ENCODE data around the gene PDE1A.

The PDE1A gene

DNA sequence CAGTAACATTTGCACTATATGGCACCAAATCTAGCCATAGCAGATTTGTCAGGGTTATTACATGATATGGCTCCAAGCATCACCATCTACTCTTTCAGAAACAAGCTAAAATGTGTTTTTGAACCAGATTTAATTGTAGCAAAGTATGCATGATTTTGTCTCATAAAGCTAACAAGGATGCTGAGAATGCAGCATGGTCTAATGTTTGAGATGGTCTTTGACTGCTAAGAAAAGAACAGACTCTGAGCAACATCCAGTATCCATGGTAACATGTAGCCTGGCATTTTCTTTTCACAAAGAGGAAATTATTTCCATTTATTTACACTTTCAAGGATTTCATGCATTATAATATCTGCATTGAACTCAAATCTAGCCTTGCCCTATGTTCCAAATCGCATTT, 206.5 kb downstream of the PDE1A start:
- DNase-seq (ENCODE audit: extremely low read depth in 1 of 2, low read depth in 1 of 2), result no peak

DNA sequence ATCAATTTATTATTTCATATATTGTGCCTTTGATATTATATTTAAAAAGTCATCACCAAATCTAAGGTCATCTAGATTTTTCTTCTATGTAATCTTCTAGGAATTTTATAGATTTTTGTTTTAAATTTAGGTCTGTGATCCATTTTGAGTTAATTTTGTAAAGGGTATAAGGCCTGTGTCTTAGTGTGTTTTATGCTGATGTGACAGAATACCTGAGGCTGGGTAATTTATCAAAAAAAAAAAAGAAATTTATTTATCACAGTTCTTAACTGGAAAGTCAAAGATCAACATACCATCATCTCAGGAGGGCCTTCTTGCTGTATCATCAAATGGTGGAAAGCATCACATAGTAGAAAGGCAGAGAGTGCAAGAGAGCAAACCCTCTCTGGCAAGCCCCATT, 216.2 kb downstream of the PDE1A start:
- no peak for DNase-seq (ENCODE audit: extremely low read depth in 1 of 2, low read depth in 1 of 2)

DNA sequence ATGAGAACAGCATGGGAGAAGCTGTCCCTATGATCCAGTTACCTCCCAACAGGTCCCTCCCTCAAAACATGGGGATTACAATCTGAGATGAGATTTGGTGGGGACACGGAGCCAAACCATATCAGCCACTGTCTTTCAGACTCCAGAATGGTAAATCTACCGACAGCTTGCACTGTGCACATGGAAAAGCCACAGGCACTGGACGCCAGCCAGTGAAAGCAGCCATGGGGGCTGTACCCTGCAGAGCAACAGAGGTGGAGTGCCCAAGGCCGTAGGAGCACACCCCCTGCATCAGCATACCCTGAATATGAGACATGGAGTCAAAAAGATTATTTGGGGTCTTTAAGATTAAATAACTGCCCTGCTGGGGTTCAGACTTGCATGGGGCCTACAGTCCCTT, 218.4 kb downstream of the PDE1A start:
- no peak for DNase-seq (ENCODE audit: extremely low read depth in 1 of 2, low read depth in 1 of 2)

DNA sequence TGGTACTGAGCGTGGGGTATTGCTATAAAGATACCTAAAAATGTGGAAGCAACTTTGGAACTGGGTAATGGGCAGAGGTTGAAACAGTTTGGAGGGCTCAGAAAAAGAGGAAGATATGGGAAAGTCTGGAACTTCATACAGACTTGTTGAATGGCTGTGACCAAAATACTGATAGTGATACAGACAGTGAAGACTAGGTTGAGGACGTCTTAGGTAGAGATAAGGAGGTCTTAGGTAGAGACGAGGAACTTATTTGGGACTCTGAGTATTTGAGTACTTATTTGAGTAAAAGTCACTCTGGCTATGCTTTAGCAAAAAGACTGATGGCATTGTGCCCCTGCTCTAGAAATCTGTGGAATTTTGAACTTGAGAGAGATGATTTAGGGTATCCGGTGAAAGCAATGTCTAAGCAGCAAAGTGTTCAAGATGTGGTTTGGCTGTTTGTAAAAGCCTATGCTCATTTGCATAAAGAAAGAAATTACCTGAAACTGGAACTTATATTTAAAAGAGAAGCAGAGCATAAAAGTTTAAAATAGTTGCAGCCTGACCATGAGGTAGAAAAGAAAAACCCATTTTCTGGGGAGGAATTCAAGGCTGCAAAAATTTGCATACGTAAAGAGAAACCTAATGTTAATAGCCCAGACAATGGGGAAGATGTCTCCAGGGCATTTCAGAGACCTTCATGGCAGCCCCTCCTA, 219.6 kb downstream of the PDE1A start:
- DNase-seq (ENCODE audit: extremely low read depth in 1 of 2, low read depth in 1 of 2), result no peak

GRCh38 chr2:182197529-182197928, 229.3 kb downstream of the PDE1A start:
- no peak for DNase-seq (ENCODE audit: extremely low read depth in 1 of 2, low read depth in 1 of 2)

DNA sequence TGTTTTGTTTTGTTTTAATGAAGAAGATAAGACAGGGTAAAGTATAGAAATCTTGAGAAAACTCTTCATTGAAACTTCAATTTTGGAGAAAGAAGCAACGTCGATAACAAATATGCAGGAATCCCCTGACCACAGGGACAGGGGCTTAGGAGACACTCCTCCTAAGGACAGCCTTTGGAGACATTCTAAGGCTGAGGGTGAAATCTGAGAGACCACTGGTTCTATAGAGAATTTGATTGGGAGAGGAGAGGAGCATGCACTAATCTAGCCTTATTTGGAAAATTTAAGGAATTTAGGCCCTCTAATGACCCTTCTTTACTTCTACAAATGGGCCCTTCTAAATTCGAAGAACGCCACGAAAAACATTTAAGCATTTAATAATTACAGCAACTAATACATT, 233.5 kb downstream of the PDE1A start:
- no peak for DNase-seq (ENCODE audit: extremely low read depth in 1 of 2, low read depth in 1 of 2)

GRCh38 chr2:182191061-182191460, 235.8 kb downstream of the PDE1A start:
- no peak for DNase-seq (ENCODE audit: extremely low read depth in 1 of 2, low read depth in 1 of 2)

- no peak for DNase-seq (ENCODE audit: extremely low read depth in 1 of 2, low read depth in 1 of 2)
Measured at GRCh38 chr2:182187130-182187529, 239.7 kb downstream of the PDE1A start.

DNA sequence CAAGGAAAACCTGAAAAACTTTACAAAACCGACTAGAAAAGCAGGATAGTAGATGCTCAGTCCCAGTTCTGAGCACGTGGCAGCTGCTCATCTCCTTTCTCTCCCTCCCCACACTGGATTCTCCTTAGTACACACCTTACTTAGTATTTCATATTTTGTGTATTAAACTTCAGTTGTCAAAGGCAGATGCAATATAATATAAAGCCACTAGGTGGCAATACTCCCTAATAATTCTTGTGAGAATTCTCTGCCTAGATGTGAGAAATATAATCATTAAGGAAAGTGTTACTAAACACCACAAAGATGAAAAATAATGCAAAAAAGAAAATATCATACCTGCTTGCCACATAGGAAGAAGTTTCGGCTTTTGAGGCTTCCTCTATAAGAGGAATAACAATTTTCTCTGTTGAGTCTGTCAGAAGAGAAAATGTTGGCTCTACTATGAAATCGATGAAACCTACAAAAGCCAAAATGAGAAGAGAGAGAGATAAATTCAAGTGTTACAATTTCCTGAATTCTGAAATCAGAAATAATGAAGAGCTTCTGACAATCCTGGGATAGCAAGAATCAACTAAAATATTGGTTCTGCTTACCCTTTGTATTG, 240.6 kb downstream of the PDE1A start:
- DNase-seq (ENCODE audit: extremely low read depth in 1 of 2, low read depth in 1 of 2), result no peak

- no peak for DNase-seq (ENCODE audit: extremely low read depth in 1 of 2, low read depth in 1 of 2)
Measured at GRCh38 chr2:182182436-182182835, 244.4 kb downstream of the PDE1A start.

- DNase-seq (ENCODE audit: extremely low read depth in 1 of 2, low read depth in 1 of 2), result no peak
Measured at GRCh38 chr2:182181381-182181780, 245.5 kb downstream of the PDE1A start.

DNA sequence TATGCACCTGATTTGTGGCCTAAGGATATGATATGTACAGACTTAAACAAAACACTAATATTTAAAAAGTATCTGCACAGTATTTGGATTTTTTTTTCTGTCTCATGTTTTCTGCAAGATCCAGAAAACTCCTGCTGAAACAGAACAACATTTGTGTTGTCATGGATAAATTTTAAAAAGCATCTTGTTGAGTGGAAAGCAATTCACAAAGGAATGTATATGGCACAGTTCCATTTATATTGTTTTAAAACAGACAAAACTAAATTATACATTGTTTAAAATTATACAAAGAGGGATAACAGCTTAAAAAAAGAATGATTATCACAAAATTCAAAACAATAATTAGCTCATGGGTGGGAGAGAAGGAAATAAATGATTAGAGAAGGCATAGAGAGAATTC, 247.7 kb downstream of the PDE1A start:
- no peak for DNase-seq (ENCODE audit: extremely low read depth in 1 of 2, low read depth in 1 of 2)

- no peak for DNase-seq (ENCODE audit: extremely low read depth in 1 of 2, low read depth in 1 of 2)
Measured at GRCh38 chr2:182173944-182174622, 252.8 kb downstream of the PDE1A start.

GRCh38 chr2:182170341-182170740, 256.5 kb downstream of the PDE1A start:
- no peak for DNase-seq (ENCODE audit: extremely low read depth in 1 of 2, low read depth in 1 of 2)

GRCh38 chr2:182167882-182168281, 259.0 kb downstream of the PDE1A start:
- no peak for DNase-seq (ENCODE audit: extremely low read depth in 1 of 2, low read depth in 1 of 2)

DNA sequence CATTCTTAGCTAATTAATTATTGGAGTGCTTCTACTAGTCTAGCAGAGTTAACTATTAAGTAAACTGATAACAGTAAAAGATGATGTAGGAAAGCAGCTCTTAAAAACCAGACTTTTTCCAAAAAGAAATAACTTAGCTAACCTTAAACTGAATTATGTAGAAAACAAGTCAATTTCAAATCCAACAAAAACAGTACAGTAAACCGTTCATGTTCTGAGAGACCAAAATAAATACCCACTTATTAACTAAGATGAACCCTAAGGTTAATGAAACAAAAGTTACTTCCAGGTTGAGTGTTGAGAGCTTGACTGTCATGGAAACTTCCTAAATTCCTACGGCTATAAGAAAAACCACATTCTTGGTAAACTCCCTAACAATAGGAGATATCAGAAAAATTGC, 260.0 kb downstream of the PDE1A start:
- DNase-seq (ENCODE audit: extremely low read depth in 1 of 2, low read depth in 1 of 2), result no peak

GRCh38 chr2:182166406-182166805, 260.4 kb downstream of the PDE1A start:
- no peak for DNase-seq (ENCODE audit: extremely low read depth in 1 of 2, low read depth in 1 of 2)

DNA sequence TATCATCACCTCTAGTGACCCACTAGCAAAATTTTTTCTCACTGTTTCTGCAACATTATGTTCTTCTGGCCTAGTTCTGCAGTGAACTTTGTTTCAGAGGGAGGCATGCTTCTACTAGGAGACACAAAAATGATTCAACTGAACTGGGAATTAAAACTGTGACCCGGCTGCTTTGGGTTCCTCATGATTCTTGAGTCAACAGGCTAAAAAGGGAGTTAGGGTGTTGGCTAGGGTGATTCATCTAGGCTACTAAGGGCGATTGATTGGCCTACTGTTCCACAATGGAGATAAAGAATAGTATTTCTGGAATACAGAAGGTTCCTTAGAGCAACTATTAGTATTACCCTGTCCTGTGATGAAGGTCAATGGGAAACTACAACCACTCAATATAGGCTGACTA, 261.6 kb downstream of the PDE1A start:
- no peak for DNase-seq (ENCODE audit: extremely low read depth in 1 of 2, low read depth in 1 of 2)

GRCh38 chr2:182164686-182165085, 262.1 kb downstream of the PDE1A start:
- DNase-seq (ENCODE audit: extremely low read depth in 1 of 2, low read depth in 1 of 2), result no peak

DNA sequence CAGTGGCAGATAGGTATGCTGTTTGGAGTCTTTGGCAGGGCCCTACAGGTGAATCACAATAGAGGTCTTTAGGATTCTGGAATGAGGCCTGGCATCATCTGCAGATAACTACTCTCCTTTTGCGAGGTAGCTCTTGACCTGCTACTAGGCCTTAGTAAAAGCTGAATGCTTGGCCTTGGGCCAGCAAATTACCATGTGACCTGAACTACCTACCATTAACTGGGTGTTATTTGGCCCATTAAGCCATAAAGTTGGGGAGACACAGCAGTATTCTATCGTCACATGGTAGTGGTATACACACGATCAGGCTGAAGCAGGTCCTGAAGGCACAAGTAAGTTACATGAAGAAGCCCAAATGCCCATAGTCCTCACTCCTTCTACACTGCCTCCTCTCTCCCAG, 263.0 kb downstream of the PDE1A start:
- no peak for DNase-seq (ENCODE audit: extremely low read depth in 1 of 2, low read depth in 1 of 2)

GRCh38 chr2:182148344-182148743, 278.5 kb downstream of the PDE1A start:
- DNase-seq (ENCODE audit: extremely low read depth in 1 of 2, low read depth in 1 of 2), result no peak

- no peak for DNase-seq (ENCODE audit: extremely low read depth in 1 of 2, low read depth in 1 of 2)
Measured at GRCh38 chr2:182144776-182145165, 282.1 kb downstream of the PDE1A start.

Data from stimulated activated CD8-positive, alpha-beta memory T cell treated with anti-CD3 and anti-CD28 coated beads, Interleukin-7, amount 100 ng/mL, for 48 hours (primary cell).